DMS153 (cell line): ENCODE data around the gene SLC25A12.

Experiments used
- DNase-seq: peaks from one replicate; lab custom pipeline; 2025; lab: John Stamatoyannopoulos, UW

The SLC25A12 gene

DNA sequence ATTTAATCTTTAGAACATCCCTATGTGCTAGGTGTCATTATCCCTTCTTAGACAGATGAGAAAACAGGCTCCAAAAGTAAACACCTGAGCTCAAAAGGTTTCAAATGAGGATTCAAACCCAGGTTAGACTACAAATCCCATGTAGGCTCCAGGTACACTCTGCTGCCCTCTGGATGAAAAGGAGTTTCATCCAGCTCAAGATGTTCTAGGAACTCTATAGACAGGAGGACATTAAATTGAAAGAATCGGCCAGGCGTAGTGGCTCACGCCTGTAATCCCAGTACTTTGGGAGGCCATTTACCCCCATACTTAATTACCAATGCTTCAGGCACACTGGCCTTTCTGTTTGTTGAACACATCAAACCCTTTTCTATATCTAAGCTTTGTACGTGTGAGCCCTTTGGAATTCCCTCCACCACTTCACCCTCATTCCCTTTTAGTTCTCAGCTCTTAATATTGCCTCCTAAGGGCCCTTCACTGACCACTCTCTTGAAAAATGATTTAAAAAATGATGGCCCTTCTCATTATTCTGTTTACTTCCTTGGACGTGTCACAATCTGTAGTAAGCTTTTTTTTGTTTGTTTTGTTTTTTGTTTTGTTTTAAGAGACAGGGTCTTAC, 10.7 kb downstream of the SLC25A12 start:
- no peak for DNase-seq

DNA sequence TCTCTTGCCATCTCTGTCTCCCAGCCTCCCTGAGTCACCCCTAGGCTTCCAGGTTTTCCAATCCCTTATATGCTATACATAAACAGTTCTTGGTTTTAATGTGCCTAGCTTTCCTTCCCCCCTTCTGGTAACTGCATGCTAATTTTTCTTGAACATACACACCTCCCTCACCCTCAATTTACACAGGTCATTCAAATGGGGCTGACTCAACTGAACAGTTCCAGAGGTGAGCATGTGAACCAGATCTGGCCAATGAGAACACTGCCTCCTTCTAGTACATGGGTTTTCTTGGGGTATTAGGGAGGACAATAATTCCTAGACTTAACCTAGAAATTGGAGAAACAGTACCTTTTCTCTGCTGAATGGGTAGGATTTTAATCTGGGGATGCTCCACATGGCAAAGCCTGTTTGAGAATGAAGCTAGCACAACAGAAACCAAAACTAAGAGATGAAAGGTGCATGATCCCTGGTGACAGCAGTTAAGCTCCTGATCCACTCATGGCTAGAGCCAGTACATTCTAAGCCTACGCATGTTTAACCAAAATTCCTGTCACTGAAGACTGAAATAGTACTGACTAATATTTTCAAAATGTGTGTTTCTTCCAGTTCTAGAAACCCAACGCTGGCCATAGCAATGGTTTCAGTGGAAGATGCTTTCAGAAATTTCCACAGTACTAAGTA, 11.8 kb downstream of the SLC25A12 start:
- no peak for DNase-seq

DNA sequence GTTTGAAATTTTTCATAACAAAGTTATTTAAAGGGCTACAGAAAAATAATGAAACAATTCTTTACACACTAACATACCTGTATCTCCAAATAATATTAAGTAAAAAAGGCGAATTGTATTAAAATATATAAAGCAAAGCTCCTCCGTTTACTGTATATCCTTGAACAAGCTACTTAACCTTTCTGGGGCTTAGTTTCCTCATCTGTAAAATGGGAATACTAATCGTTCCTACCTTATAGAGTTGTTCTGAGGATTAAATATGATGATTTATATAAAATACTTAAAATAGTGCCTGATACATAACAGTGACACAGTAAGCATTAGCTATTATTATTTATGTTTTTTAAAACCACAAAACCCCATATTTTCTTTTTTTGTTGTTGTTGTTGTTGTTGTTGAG, 13.3 kb downstream of the SLC25A12 start:
- no peak for DNase-seq

DNA sequence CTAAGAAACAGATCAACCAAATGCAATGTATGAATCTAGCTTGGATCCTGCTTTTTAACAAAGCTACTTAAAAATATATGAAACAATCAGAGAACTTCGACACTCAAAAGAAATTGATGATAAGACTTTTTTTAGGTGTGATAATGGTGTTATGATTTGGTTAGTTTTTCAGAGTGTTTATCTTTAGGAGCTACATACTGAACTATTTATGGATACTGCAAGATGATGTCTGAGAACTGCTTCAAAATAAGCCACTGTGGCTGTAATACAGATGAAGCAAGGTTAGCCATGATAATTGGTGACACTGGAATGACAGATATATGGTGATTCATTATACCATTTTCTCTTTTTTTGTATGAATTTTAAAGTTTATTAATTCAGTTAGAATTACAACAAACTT, 14.2 kb downstream of the SLC25A12 start:
- DNase-seq = no peak

DNA sequence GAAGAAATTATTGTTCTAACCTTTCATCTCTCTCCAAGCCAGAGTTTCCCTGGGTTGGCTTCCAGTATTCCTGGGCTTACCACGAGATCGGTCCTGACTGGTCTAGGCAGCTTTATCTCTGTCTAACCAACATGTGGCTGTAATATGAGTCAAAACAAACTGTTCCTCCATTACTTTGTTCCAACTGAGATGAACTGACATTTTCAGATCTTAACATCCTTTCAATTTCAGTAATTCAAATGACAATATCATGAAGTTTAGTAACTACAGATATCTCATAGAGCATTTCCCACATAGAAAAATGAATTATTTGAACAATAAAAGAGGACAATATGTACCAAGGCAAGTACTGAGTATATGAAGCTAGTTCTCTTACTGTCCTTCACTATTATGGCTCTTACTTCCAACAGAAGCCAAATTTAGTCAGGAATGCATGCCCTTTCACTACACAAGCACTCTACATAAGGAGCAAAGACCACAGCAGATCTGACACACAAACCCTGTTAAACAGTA, 15.5 kb downstream of the SLC25A12 start:
- DNase-seq = peak; percentile 8

DNA sequence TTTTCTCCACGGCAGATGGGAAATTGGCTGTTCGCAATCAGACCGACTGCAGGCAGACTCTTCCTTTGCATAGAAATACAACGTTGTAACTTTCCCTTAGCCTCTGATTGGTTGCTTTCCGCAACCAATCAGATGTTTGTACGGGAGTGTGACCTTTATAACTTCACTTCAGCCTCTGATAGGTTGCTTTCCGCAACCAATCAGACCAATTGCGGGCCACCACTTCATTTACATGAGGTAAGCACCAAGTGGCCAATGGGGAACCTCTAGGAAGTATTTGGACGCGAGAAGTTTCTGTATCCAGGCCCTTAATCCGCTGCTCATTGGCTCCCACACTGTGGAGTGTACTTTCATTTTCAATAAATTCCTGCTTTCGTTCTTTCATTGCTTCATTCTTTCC, 19.1 kb downstream of the SLC25A12 start:
- DNase-seq = no peak

DNA sequence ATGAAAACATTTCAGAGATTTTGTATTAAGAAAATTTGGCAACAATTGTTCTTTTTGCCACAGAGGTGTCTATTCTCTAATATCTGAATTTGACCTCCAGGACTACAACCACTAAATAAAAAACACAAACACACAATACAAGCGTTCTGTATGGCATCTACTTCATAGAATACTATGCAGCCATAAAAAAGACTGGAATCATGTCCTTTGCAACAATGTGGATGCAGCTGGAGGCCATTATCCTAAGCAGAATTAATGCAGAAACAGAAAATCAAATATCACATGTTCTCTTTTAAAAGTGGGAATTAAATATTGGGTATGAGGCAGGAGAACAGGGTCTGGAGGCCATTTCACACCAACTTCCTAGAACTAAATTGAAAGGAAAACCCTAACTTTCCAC, 19.5 kb downstream of the SLC25A12 start:
- DNase-seq = no peak

DNA sequence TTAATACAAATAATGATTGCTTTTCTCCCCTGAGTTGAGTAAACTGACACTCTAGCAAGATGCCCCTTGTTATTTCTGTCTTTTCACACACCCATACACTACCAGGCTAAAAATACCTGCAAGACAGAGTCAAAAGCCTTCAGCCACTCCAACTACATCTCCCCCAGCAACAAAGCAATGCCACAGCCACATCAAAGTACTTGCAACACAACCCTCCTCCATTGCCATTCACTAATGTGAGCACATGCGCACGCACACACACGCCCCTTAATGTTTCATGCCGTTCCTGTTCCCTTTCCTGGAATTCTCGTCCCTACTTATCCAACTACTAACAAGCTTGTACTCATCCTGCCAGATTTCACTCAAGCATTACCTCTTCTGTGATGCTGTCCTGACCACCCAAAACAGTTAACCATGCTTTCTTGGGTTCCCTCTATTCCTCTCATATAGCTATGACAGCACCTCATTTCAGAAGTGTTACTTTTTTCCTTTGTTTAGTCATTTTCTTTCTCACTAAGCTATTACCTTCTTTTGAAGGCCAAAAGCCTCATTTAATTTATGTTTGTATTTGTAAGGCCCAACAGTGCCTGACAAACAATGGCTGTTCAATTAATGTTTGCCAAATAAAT, 29.6 kb downstream of the SLC25A12 start:
- no peak for DNase-seq

DNA sequence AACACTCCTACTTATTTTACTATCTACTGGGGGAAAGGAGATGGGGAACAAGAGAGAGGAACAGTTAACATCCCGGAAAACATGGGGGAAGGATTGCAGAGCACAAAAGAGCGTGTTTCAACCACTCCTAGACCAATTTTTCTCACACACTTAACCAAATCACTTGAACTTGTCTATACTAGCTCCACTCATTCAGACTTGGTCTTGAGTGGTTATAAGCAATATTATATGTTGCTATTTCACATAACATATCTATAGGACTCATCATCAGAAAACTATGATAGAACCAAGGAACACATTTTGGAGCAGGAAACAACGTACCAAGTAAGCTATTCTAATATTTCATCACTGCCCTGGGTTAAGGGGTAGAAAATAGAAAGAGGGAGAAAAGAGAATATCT, 31.5 kb downstream of the SLC25A12 start:
- no peak for DNase-seq

DNA sequence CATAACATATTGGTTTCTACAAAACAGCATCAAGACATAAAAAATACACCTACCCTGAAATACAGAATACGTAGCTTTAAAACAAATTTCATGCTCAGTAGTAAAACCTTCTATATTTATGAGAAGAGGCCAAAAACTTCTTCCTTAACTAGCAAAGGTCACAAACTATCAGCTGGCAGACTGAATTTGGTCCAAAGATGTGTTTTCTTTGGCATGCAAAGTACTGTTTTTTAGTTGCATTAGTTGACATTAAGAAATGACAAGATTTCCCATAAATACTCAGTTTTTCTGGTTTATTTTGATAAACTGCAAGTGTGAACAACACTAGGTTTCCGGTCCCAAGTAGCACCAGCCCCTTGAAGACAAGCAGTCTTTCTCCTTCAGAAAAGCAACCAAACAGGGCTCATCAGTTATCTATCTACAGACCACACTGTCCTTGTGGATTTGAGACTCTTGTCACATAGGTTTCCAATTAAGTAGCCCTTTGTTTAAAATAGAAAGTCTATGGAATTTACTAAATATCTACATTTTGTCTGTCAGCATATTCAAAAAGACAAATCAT, 35.6 kb downstream of the SLC25A12 start:
- DNase-seq = no peak

DNA sequence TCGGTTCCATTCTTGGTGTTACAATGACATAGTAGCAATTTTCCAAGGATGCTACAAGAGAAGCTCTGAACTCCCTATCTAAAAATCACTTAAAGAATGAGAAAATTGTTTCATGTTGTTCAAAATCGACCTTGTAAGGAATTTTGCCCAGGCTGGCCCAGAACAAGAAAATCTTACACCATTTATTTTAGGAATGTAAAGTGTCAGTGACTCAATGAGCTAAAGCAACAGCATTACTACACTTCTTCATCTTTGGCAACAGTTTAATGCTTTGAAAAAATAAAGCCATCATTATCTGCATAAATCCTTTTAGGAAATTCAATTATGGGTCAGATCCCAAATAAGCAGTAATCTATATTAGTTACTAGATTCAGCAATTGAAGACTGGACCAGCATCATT, 38.6 kb downstream of the SLC25A12 start:
- no peak for DNase-seq

DNA sequence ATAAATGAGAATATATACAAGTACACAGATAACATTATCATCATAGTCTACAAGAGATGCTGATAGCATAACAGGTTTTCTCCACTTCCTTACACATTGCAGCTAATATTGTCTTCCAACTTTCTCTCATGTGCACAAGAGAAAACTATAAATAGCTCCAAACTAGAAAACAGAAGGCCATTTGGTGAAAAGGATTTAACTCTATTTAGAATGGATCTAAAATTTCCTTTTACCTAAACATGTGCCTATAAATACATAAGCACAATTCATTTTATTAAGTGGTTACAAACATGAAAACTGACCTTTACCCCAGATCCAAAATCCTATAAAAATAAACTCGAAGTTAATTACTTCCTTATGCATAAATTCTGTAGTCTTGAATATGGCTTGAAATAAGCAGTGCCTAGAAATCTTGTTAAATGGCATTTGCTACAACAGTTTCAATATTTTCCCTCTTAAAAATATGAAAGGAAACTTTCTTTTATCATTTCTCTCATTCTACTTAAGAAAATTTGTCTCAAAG, 41.6 kb downstream of the SLC25A12 start:
- no peak for DNase-seq

DNA sequence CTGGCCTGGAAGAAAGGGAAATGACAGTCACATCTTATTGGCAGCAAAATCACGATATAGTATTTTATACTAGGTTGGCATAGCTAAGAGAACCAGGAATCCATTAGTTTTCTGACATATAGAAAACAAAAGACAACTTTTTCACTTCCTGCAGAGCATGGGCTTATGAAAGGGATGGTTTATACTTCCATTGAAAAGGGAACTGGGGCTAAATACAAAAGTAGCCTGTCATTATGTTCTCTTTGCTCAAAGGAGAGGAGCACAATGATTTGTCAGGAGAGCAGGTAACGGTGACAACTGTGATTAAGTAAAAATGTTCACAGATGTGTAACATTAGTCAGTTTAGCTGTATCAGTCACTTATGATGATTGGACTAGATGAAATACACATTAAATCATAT, 46.4 kb downstream of the SLC25A12 start:
- no peak for DNase-seq

DNA sequence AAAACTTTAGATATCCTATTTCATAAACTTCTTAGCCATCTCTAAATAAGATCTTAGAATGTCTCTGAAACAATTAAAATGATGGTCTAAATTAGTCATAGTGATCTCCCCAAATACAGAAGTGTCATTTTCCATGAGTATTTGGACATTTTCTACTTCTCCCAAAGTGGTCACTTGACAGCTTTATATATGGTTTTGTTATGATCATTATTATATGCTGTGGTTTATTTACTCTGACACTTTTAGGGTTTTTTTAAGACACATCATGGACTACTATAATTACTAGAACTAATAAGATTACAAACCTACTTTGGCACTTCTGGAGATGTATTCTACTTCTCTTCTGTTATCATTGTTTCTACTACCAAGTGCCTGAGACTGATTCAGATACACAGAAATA, 47.1 kb downstream of the SLC25A12 start:
- no peak for DNase-seq

DNA sequence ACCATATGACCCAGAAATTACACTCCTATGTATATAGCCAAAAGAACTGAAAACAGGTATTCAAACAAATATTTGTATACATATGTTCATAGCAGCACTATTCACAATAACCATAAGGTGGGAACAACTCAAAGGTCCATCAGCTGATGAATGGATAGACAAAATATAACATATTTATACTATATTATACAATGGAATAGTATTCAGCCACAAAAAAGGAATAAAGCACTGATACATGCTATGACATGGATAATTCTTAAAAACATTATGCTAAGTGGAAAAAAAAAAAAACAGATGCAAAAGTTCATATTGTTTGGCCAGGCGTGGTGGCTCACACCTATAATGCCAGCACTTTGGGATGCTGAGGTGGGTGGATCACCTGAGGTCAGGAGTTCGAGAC, 52.0 kb downstream of the SLC25A12 start:
- DNase-seq = no peak

DNA sequence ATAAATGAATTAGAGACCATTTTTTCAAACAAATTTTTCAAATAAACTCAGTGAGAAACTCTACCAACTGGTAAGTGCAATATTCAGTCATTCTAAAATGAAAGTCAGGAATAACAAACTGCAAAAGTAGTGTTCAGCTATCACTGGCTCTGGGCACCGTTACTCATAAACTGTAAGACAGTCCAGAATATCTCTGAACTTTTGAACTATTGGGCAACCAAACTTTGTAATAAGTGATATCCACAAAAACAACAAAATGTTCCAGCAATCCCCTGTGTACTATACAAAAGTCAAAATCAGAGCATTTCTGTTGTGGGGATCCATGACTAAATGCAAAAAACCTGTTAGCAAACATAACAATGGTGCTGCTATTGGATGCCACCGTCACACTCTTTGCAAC, 56.3 kb downstream of the SLC25A12 start:
- DNase-seq = no peak

DNA sequence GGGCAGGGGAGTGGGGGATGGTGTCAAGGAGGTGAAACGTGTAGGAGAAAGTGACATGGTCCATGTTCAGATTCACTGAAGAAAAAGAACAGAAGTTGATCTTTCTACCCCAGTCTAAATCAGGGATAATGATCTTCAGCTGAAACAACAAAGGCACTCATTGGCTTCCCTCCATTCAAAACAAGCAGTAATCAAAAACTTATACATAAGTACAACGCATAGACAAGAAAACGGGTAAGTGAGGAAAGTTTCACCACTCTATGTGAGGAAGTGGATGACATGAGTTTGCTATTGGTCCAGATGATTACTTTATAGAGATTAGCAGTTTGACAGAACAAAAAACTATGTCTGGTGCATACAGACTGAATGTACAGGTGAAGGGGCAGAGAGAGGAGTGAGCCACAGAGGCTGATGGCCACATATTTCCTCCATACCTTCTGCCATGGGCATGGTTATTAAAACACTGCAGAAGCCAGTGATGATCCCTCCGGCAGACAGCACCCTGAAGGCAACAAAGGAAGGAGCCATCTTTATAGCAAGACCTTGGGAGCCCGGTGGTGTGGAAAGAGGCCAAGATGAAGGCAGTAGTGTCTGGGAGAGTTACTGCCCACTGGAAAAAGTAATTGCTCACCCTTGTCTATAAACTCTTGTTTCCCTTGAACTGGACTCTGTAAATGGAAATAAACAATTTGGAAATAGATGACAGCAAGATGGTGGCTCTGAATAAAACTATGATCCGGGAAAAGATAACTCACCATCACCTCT, 57.7 kb downstream of the SLC25A12 start:
- no peak for DNase-seq

DNA sequence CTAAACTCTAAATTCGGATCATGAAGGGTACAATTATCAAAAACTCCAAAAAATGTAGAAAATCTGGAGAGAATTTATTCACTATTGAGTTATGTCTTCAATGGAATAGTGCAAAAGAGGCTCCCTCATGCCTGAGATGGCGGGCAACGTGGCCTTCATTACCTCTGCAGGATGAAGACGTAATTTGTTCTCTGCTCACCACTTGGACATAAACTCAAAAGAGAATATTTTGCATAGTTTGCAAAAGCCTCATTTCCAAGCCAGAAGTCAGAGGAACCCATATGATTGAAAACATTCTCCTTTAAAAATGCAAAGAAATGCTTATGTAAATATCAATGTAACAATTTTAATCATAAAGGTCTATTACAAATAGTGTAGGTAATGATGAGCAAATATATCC, 58.7 kb downstream of the SLC25A12 start:
- no peak for DNase-seq

DNA sequence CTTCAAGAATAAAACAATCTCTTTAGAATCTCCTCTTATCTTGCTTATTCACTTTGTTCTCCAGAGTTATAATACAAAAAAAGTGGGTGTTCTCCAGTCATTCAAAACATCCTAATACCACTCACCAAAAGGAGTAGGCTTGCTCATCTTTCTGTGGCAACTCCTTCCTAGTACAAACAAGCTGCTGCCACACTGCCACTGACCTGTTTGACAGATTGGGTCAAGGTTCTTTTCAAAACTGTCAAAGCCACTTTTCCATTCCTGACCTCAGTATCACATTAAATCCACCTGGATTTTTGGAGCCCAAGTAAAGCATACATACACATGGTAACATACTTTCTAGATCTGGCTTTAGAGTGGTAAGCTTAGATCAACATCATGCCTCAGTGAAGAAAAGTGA, 59.8 kb downstream of the SLC25A12 start:
- DNase-seq = no peak

DNA sequence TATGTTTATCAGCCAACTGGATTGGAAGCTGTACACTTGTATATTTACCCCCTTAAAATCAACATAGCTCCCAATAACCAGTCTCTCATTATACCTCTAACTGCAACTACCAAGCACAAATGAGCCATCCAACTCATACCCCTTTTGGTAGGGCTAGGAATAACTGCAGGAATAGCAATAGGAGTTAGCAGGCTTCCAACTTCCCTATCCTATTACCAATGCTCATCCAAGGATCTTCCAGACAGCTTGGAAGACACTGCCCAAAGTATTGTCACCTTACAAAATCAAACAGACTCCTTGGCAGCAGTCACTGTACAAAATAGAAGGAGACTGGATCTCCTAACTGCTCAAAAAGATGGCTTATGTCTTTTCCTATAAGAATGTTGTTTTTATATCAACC, 61.6 kb downstream of the SLC25A12 start:
- DNase-seq = no peak

DNA sequence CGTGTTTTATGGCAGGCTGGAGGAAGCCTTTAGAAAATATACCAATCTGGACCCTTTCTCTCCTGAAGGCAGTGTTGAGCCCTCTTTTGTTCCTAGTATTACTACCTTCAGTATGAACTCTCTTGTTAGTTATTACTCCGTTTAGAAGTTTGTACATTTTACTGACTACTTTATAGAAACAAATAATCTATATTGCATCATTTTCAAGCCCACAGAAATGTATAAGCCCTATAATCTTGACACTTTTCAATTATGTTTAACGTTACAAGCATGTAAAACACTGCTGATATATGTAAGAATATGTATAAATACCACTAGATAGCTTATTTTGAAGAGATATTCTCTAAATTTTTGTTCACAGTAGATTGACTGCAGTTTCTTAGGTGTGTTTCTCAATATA, 64.0 kb downstream of the SLC25A12 start:
- DNase-seq = no peak

DNA sequence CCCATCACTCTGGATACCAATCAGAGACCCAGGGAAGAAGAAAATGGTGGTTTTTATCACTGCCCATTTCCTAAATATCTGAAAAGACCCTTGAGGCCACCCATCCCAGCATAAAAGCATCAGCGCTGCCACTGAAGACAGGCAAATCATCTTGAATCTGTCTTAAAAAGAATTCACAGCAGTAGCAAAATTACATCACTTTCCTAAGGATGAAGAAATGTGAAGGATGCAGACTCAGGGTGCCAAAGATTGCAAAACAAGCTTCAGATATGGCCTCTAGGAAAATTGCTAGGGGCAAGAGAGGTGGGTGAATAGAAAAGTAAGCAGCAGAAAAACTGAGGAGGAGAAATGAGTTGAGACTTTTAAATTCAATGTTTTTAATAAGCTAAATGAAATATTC, 70.0 kb downstream of the SLC25A12 start:
- DNase-seq = no peak
